HUES48 (cell line): ENCODE measurements around the gene ACTBL2.
"Not testable (repeated sequence)": the region's sequence is repeated elsewhere in the genome, so short reads cannot be mapped to it uniquely, and the experiment has no call there.

Source experiments
- H3K27ac ChIP-seq: one replicate; pipeline ENCODE4 v1.7.0; 2013; ENCODE audit warnings: low read depth, low read length, inconsistent platforms
- H3K27me3 ChIP-seq: 2 replicates; pipeline ENCODE4 v1.6.1; 2013; ENCODE audit warnings: mild to moderate bottlenecking, low read length; ENCODE audit not compliant: control insufficient read depth, insufficient read depth
- H3K36me3 ChIP-seq: 2 replicates; pipeline ENCODE4 v1.6.1; 2013; ENCODE audit warnings: low read length; ENCODE audit not compliant: control insufficient read depth, insufficient read depth
- H3K4me1 ChIP-seq: 2 replicates; pipeline ENCODE4 v1.6.1; 2013; ENCODE audit warnings: mild to moderate bottlenecking, low read length; ENCODE audit not compliant: control insufficient read depth, insufficient read depth
- H3K4me3 ChIP-seq: 2 replicates; pipeline ENCODE4 v1.5.1; 2013; ENCODE audit warnings: mild to moderate bottlenecking, low read depth, low read length
- H3K9ac ChIP-seq: 2 replicates; pipeline ENCODE4 v1.6.1; 2013; ENCODE audit warnings: mild to moderate bottlenecking, low read depth, low read length, moderate library complexity
- H3K9me3 ChIP-seq: 2 replicates; pipeline ENCODE4 v1.6.1; 2013; ENCODE audit warnings: low read length; ENCODE audit not compliant: control insufficient read depth, insufficient read depth

ACTBL2 gene

GRCh38 chr5:57482671-57483106 lies at the start of gene ACTBL2:
TSS of gene ACTBL2 (minus strand) at chr5:57482811. CDS start at chr5:57482707, 104 bp downstream.
- Histone ChIP-seq H3K36me3 (no peaks in the 10 kb centered on the region), H3K4me3 (no peak within 1 kb of the TSS), H3K4me1 (no peaks in the 10 kb centered on the region), H3K27me3 (no peaks in the 10 kb centered on the region), H3K9ac (no peak within 1 kb of the TSS), H3K27ac (no peak within 1 kb of the TSS), H3K9me3 (no peaks in the 10 kb centered on the region)

DNA sequence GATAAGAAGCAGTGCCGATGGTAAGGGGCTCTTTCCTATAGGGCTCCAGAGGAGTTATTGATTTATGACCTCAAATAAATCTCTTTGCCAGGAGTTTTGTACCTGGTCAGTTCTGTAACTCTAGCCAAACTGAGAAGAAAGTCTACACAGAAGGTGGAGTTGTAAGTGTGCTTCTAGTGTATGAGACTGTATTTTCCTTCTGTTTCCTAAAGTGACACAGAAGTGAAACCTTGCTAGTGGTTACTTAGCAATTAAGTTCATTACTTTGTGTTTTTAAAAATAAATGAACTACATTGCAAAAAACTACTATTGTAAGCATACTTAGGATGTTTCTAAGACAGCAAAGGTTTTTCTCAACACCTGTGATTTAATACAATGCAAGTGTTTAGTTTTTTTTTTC lies 48.7 kb upstream of the ACTBL2 start:
- H3K4me1 ChIP-seq, result no peaks in the 10 kb centered on the region
- H3K9ac ChIP-seq, result no peak overlapping the region
- H3K4me3 ChIP-seq, result no peak overlapping the region
- H3K36me3 ChIP-seq, result no peaks in the 10 kb centered on the region
- no peak overlapping the region for H3K27ac ChIP-seq
- H3K27me3 ChIP-seq, result no peaks in the 10 kb centered on the region
- H3K9me3 ChIP-seq, result no peaks in the 10 kb centered on the region

GRCh38 chr5:57529864-57530263 lies 47.3 kb upstream of the ACTBL2 start:
- Histone ChIP-seq H3K9ac (no peak overlapping the region), H3K9me3 (no peaks in the 10 kb centered on the region), H3K4me1 (0 out of 2 replicates have a peak, but pooled peaks cover 5% of the 10 kb centered on the region), H3K27ac (no peak overlapping the region), H3K27me3 (no peaks in the 10 kb centered on the region), H3K36me3 (no peaks in the 10 kb centered on the region), H3K4me3 (no peak overlapping the region)

DNA sequence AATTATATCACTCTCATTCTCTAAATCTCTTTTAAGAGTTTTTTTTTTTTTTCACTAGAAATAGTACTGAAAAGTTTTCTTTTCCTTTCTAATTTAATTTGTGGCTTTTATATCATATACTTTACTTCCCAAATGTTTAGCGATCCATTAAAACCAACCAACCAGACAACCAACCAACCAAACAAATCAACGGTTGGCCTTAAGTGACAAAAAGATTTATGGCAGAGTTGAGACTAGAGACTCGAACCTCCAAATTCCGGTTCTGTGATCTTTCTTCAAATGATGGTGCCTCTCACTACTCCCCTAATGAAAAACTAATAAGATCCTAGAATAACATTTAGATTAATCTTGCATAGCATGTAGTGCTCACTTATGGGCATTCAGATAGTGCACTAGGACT lies 45.3 kb upstream of the ACTBL2 start:
- no peaks in the 10 kb centered on the region for H3K27me3 ChIP-seq
- no peak overlapping the region for H3K27ac ChIP-seq
- peaks cover 13% of the 10 kb centered on the region; the same call in 1 of the 2 replicates for H3K4me1 ChIP-seq
- H3K9me3 ChIP-seq, result no peaks in the 10 kb centered on the region
- no peak overlapping the region for H3K4me3 ChIP-seq
- no peaks in the 10 kb centered on the region for H3K36me3 ChIP-seq
- no peak overlapping the region for H3K9ac ChIP-seq

DNA sequence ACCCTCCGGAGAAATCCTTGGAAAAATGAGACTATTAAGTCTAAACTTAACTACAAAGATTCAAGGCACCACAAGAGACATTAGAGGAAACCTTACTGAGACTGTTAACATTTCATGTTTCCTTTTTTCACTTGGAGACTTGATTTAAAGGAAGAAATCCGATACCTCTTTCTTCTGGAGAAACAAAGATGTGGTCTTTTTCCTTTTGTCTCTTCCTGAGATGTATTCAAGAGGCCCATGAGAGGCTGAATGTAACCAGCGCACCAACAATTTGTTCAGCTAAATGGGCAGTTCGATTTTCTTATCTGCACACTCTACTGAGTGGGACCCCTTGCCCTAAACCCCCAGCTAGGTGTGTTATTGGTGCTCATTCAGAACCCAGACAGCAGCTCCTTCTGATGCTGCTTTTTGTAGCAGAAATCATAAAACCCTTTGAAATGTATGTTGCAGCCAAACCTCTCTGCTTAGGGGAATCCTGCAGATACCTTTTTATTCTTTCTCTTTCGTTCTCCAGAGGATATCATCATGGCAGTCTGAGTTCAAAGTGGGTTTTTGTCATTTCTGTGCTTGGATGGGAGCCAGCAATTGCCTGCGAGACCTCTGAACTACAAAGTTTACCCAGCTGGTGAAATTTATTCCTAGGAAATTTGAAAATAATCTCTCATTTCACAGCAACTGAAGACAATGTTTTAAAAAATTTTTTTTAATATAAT lies 41.9 kb upstream of the ACTBL2 start:
- Histone ChIP-seq H3K27me3 (no peaks in the 10 kb centered on the region), H3K4me1 (peaks cover 13% of the 10 kb centered on the region; the same call in 1 of the 2 replicates), H3K4me3 (no peak overlapping the region), H3K9me3 (peaks cover 8% of the 10 kb centered on the region), H3K9ac (no peak overlapping the region), H3K36me3 (no peaks in the 10 kb centered on the region), H3K27ac (no peak overlapping the region)

- not testable (repeated sequence) for H3K36me3 ChIP-seq, H3K27me3 ChIP-seq, H3K9ac ChIP-seq, H3K27ac ChIP-seq, H3K4me3 ChIP-seq
- peaks cover 16% of the 10 kb centered on the region for H3K9me3 ChIP-seq
- peaks cover 13% of the 10 kb centered on the region; the same call in 1 of the 2 replicates for H3K4me1 ChIP-seq
Measured at GRCh38 chr5:57522477-57522876, 39.9 kb upstream of the ACTBL2 start.

DNA sequence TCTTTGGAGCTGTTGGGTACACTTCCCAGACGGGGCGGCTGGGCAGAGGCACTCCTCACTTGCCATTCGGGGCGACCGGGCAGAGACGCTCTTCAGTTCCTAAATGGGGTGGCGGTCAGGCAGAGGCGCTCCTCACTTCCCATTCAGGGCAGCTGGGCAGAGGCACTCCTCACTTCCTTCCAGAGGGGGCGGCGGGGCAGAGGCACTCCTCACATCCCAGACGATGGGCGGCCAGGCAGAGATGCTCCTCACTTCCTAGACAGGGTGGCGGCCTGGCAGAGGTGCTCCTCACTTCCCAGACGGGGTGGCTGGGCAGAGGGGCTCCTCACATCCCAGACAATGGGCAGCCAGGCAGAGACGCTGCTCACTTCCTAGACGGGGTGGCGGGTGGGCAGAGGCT lies 35.8 kb upstream of the ACTBL2 start:
- H3K4me3 ChIP-seq, H3K9ac ChIP-seq, H3K36me3 ChIP-seq, H3K27me3 ChIP-seq, H3K4me1 ChIP-seq, H3K27ac ChIP-seq: not testable (repeated sequence)
- peaks cover 16% of the 10 kb centered on the region for H3K9me3 ChIP-seq

DNA sequence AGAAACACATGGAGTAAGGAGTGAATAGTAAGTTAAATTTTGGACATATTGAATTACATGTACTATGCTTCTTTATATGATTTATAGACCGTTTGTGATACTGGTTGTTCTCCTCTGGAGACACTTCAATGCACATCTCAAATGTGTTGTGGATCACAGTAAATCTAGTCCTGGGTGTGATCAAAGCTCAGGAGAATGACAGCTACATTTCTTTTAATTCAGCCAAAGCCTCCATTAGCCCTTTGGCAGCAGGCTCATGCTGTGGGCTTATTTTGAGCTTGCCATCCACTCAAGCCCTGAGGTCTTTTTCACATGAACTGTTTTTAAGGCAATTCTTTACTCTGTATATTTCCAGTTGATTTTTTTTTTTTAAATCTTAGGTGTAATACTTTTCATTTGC lies 34.6 kb upstream of the ACTBL2 start:
- no peaks in the 10 kb centered on the region for H3K4me1 ChIP-seq
- no peak overlapping the region for H3K4me3 ChIP-seq
- H3K9ac ChIP-seq, result no peak overlapping the region
- H3K27ac ChIP-seq, result no peak overlapping the region
- H3K9me3 ChIP-seq, result peaks cover 16% of the 10 kb centered on the region
- no peaks in the 10 kb centered on the region for H3K36me3 ChIP-seq
- no peaks in the 10 kb centered on the region for H3K27me3 ChIP-seq

- no peaks in the 10 kb centered on the region for H3K36me3 ChIP-seq
- H3K27ac ChIP-seq, result no peak overlapping the region
- H3K9me3 ChIP-seq, result peaks cover under 1% of the 10 kb centered on the region; the same call in 1 of the 2 replicates
- no peak overlapping the region for H3K9ac ChIP-seq
- H3K4me3 ChIP-seq, result no peak overlapping the region
- H3K4me1 ChIP-seq, result no peaks in the 10 kb centered on the region
- H3K27me3 ChIP-seq, result no peaks in the 10 kb centered on the region
Measured at GRCh38 chr5:57513785-57514184, 31.2 kb upstream of the ACTBL2 start.

DNA sequence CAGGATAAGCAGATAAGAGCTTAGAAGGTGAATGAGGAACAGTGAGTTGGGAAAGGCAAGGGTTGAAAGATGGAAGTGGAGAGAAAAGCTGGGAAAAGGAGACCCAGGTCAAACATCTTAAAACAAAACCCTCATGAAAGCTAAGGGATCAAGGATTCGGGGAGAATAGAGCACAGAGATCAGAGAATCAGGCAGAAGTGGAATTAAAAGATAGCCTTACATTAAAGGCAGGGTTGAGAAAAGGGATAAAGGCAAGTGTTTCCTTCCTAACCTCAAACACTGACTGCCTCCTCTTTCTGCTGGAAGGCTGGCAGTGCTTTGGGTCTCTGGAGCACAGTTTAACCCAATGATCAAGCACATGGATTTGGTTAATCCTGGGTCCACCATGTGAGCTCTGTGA lies 28.7 kb upstream of the ACTBL2 start:
- Histone ChIP-seq H3K4me1 (no peaks in the 10 kb centered on the region), H3K9ac (no peak overlapping the region), H3K4me3 (no peak overlapping the region), H3K9me3 (no peaks in the 10 kb centered on the region), H3K27me3 (no peaks in the 10 kb centered on the region), H3K27ac (no peak overlapping the region), H3K36me3 (no peaks in the 10 kb centered on the region)

DNA sequence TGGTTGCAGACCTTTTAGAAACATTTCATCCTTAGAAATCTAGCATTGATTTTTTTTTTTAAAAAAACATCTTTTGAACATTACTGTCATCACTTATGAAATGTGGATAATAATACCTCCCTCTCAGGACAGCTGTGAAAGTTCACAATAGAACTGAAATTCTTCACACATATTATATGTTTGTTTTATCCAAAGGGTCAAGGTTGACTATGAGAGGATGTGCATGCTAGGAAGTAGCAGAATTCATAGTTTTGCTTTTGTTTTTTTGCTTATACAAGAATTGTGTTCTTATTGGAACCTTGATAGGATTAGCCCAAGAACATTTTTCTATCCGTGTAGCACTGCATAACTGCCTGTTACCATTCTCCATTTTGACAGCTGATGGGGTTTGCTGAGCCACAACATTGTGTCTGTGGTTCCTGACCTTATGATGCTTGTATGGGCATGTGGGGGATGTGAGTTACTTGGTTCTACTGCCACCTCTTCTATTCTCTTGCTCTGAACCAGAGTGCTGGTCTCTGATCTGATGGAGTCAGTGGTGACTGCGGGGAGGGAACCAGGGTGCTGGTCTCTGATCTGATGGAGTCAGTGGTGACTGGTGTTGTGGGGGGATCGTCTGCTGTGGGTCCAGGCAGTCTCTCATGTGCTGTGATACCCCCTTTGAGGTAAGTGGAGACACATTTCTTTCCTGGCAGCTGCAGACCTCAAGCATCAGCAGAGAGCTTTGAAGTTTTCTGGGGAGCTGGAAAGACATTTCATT lies 27.1 kb upstream of the ACTBL2 start:
- no peaks in the 10 kb centered on the region for H3K4me1 ChIP-seq
- no peaks in the 10 kb centered on the region for H3K36me3 ChIP-seq
- no peak overlapping the region for H3K27ac ChIP-seq
- no peaks in the 10 kb centered on the region for H3K27me3 ChIP-seq
- no peak overlapping the region for H3K9ac ChIP-seq
- no peak overlapping the region for H3K4me3 ChIP-seq
- no peaks in the 10 kb centered on the region for H3K9me3 ChIP-seq
